Measurements from ENCODE around the gene FNDC4. TPM values are rescaled to one million over a fixed set of nuclear protein-coding genes. Genes with fewer than 3 reads are reported as not detected.
A peak's percentile ranks its signal among the peaks of the same experiment; 100 is the strongest.

Gene FNDC4
- total RNA-seq, 4 donors from 2014 or later, result 24.0 to 82.0 (median 52.2) TPM

DNA sequence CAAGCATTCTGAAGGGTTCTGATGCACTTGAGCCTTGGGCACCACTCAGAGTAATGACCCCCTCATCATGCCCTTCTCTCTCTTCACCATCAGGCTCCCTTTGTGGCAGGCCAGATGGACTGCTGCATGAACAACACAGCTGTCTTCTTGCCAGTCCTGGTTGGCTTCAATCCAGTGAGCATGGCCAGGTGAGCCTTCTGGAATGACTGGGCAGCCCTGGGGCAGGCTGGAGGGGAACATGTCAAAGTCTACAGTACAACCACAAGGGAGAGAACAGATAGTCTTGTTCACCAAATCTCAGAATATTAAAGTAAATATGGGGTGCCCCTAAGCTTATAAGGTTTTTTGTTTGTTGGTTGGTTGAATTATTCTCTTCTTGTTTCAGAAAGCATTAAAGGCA, 6.0 kb upstream of the FNDC4 start:
- no peak for ATAC-seq (ENCODE audit: low FRiP score)
- no peak for DNase-seq (ENCODE audit: low spot score)

DNA sequence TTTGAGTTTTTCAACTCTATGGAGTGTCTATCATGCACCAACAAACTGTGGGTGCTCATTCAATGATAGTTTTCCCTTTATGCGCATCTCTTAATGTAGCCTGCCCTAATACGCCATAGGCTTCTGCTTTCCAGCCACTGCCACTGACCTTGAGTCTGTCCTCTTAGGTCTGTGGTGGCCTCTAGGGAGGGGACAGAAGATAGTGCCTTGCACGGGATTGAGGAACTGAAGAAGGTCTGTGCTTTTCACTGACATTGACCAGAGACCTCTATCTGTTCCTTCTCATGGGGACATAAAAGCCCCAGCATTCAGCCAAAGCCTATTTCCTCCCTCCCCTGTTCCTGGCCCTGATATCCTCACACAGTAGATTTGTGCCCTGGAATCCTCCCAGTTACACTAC, 4.0 kb upstream of the FNDC4 start:
- DNase-seq (ENCODE audit: low spot score), result no peak
- no peak for ATAC-seq (ENCODE audit: low FRiP score)
- TF ChIP-seq, protein P1, sequence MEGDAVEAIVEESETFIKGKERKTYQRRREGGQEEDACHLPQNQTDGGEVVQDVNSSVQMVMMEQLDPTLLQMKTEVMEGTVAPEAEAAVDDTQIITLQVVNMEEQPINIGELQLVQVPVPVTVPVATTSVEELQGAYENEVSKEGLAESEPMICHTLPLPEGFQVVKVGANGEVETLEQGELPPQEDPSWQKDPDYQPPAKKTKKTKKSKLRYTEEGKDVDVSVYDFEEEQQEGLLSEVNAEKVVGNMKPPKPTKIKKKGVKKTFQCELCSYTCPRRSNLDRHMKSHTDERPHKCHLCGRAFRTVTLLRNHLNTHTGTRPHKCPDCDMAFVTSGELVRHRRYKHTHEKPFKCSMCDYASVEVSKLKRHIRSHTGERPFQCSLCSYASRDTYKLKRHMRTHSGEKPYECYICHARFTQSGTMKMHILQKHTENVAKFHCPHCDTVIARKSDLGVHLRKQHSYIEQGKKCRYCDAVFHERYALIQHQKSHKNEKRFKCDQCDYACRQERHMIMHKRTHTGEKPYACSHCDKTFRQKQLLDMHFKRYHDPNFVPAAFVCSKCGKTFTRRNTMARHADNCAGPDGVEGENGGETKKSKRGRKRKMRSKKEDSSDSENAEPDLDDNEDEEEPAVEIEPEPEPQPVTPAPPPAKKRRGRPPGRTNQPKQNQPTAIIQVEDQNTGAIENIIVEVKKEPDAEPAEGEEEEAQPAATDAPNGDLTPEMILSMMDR (IDR thresholded peaks at IDR 0.05), result no peak

More for the DNA sequence above, 6.0 kb upstream of the FNDC4 start:
- TF ChIP-seq, protein P1 (IDR thresholded peaks at IDR 0.05), result no peak

DNA sequence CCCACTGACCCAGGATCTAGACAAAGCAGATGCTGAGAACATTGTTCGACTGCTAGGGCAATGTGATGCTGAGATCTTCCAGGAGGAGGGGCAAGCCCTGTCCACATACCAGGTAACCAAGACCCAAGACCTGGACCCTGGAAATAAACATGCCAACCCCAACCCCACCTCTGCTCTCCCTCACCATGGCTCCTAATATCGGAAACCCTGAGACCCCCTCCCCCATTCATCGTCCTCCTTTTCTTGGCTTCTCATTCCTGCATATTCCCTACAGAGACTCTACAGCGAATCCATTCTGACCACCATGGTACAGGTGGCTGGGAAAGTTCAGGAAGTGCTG, 2.3 kb upstream of the FNDC4 start:
- TF ChIP-seq, protein P1 (IDR thresholded peaks at IDR 0.05), result no peak
- DNase-seq (ENCODE audit: low spot score), result no peak
- no peak for ATAC-seq (ENCODE audit: low FRiP score)

DNA sequence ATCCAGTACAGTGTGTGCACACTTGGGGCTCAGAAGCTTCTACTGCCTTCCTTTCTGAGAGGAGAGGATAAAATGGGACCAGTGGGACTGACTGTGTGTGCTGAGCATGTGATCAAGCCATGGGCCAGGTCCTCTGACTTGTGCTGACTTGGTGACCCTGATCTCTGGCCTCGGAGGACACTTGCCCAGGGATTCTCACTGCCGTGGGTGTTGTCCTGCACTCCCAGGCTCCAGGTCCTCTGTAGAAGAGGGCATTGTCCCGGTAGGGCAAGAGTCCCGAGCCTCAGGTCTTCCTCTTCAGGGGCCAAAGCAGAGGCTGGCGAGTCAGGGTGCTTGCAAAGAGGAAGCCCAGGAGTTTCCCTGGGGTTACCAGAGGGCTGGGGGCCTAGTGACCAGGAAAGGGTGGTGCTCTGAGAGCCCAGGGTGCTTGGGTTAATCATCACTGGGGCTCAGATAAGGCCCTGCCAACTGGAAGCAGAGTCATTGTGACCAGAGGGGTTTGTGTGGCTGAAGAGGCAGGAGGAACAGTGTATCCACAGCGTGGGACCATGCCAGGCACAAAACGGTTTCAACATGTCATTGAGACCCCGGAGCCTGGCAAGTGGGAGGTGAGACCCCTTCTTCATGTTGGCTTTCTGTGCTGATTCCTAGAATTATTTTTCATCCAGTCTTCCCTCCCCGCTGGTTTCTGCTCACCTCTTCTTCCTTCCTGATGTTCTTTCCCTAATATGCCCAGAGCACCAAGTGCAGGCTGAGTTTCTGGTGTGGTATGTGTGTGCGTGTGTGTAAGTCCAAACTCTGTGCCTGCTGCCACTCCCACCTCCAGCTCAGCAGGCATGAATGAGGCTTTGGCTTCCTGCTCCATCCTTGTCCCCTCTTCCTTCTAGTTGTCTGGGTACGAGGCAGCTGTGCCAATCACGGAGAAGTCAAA, 1.6 kb upstream of the FNDC4 start, which contains the start of gene GCKR:
GCKR (plus strand) TSS at position 483 of the 931 bp plus-strand sequence; CDS start at position 549, 66 bp downstream.
- DNase-seq (ENCODE audit: low spot score) (no peak), ATAC-seq (ENCODE audit: low FRiP score) (no peak)
- TF ChIP-seq, protein P1 (IDR thresholded peaks at IDR 0.05), result no peak

DNA sequence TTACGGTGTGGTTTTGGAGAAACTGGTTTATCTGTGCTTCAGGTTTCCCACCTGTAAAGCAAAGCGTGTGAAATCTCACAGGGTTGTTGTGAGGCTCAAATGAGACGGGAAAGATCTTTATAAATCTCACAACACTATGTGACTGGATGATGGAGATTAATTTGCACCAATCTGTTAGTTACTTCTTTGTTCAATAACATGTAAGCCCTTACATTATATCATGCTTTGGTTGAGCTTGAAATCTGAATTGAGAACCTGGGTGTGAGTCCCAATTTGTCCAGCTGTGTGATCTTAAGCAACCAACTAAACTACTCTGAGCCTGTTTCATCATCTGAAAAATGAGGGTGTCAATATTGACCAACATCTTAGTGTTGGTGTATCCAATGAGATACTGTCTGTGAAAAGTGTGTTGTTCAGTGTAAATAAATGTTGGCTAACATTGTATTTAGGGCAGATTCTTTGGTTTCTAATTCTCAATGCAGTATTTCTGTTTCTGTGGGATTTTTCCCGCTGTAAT, 898 bp upstream of the FNDC4 start:
- ATAC-seq (ENCODE audit: low FRiP score), result no peak
- DNase-seq (ENCODE audit: low spot score), result no peak
- TF ChIP-seq, protein P1 (IDR thresholded peaks at IDR 0.05), result no peak

DNA sequence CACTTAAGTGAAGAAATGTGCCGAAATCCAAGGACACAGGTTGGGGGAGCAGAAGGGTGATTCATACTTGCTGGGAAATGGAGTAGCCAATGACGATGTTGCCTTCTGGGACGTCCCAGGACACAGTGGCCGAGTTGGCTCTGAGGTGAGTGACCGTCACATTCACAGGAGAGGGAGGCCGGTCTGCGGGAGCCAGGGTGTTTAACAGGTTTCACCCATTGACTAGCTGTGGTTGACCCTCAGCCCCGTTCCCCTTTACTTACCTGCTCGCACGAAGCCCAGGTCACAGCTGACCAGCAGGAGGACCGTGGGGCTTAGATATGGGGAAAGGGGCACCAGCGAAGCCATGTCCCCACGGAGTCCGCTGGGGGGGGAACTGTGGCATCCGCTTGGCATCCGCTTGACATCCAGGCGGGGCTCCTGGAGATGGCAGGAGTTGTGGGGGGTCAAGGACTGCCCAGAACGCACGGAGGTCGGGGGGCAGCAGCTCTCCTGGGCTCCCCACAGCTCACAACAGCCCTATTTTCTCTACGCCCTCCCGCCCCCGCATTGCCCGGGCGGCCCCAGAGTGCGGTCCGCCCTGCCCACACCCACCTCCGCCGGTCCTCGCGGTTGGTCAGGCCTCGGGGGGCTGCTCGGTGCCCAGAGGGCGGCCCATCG, 586 bp downstream of the FNDC4 start:
- ATAC-seq (ENCODE audit: low FRiP score), result peak; percentile 77
- no peak for DNase-seq (ENCODE audit: low spot score)
- TF ChIP-seq, protein P1 (IDR thresholded peaks at IDR 0.05), result no peak

All from omental fat pad (tissue), 4 donors.